Stimulated activated CD8-positive, alpha-beta memory T cell treated with anti-CD3 and anti-CD28 coated beads, Interleukin-7, amount 100 ng/mL, for 48 hours (primary cell): ENCODE results near the gene TRABD2B.

ENCODE experiments used
- DNase-seq, 2 donors: peaks; one replicate each; pipeline ENCODE4 v3.0.0-alpha.2; 2020; ENCODE audit warnings: low read depth in 1 of 2; ENCODE audit errors: extremely low read depth in 1 of 2

The TRABD2B gene

GRCh38 chr1:47837866-47838561 is 159.2 kb downstream of the TRABD2B start:
- no peak for DNase-seq

GRCh38 chr1:47837056-47837830 is 159.9 kb downstream of the TRABD2B start:
- no peak for DNase-seq

DNA sequence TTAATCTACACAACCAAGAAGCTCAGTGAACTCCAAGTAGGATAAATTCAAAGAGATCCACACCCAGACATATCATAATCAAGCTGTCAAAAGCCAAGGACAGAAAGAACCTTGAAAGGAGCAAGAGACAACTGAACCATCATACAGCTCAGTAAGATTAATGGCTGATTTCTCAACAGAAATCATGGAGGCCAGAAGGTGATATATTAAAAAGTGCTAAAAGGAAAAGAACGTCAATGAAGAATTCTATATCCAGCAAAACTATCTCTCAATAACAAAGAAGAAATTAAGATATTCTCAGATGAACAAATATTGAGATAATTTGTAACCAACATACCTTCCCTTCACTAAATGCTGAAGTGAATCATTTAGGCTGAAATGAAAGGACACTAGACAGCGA is 161.8 kb downstream of the TRABD2B start:
- DNase-seq = no peak

DNA sequence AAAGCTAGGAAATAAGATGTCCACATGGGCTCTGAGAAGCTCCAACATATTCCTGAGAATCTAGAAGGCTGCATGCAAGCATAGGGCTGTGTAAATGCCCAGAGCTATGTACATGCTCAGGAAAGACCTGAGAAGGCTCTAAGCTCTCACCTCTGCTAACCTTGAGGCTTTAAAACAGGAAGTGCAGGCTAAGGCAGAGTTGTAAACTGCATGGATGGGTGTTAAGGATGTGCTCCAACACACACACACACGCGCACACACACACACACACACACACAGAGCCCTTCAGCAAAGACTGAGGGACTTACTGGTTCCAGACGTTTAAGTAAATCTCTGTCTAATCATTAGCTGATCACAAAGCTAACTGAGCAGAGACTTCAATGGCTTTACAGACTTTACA is 162.9 kb downstream of the TRABD2B start:
- DNase-seq = no peak

DNA sequence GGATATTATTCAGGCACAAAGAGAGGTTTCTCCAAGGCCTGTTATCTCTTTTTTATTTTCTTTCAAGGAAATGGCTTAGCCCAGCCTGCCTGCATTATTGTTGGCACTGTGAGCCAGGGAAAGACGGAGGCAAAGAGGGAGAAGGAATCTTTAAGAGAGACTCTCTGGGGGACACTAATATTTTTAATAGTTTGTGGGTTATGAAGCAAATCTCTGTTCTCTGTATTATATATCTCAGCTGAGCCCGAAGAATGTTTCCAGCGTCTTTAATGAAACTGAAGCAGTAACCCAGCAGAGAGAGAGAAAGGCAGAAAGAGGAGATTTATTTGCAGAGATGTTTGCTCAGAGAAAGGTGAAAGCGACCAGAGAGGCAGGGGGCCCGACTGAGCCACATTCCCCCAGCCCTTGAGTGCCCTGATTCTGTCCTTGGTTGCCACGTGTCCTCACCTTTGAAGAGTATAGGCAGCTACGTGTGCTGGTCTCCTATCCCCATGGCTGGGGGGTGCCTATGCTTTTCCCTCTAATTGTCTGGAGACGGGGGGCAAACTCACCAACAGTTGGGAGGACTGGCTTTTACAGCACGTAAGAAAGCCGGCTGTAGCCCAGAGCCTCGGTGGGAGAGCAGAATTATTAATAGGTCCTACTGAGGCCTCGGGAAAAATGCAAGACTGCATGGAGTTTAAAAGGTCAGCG is 166.4 kb downstream of the TRABD2B start:
- no peak for DNase-seq

DNA sequence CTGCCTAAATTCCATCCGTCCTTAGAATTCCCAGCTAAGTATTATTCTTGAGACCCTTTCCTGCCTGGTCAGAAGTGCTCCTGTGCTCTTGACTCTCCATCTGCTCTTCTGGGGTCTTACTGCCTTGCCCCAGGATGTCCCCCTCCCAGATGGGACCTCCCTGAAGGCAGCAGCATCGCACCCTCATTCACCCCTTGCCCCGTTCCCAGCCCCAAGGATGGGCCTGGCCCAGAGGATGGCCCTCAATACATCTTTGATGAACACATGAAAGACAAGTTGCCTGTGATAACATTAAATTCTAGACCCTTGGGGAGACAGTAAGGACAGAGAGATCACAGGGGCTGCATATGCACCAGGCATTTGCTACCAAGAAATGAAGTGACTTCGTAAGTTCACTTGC is 167.2 kb downstream of the TRABD2B start:
- DNase-seq = no peak

DNA sequence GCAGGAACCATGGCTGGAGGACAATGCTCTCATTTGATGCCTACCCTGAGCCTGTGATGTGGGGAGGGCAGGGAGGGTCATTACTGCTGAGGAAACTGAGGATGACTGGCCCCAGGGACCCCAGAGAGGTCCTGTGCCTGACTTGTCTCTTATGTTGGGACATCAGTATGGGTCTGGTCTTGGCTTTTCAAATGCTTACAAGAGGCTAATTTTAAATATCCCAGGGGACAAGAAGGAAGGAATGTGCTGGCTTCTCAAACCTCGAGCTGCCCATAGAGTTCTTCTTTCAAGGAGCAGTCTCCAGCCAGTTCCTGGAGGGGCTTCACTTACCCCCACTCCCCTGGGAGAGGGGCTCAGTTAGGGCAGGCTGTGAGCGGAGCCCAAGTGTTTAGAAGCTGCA is 168.2 kb downstream of the TRABD2B start:
- DNase-seq = no peak

DNA sequence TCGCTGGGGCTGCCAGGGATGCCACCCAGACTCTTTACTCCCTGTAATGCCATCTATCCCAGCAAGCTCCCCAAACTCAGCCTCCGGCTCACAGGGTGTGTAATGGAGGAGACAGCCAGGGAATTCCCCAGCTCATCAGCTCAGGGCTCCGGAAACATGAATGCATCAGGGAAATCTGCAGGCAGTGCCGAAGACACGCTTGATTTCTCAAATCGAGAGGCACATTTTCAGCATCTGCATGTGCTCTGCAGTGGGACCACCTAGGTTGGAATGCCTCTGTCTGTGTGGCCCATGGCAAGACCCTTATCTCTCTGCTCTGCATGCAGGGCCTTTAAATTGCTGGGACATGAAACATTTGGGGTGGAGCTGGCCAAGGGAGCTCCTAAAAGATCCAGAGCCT is 170.1 kb downstream of the TRABD2B start:
- no peak for DNase-seq

DNA sequence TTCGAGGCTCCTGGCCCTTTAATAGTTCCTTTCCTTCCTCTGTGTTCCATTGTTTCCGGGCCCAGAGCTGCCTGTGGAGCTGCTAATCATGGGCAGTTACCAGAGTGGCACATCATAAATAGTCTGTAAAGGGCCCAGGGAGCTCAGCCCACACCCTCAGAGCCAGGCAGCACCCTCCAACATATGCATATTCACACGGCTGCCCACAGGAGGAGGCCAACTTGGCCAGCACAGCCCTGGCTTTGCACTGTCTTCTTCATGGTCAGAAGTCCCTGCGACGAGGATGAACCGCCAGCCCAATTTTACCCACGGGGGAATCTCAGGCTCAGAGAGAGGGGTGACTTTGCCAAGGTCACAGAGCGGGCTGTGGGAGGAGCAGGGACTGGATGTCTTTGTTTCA is 172.5 kb downstream of the TRABD2B start:
- DNase-seq = no peak

DNA sequence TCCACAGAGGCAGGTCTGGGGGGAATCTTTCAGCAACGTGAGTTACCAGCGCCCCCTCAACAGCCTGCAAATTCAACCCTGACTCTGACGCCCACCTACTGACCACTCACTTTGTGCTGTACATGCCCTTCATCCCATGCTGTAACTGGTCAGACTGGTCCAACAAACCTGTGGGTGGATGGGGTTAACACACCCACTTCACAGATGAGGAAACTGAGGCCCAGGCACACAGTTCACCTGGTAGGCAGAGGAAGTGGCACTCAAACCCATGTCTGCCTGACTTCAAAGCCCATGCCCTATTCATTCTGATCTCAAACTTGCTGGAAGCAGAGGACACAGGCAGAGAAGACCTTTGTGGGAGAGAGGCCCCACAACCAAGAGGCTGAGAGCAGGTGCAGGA is 172.9 kb downstream of the TRABD2B start:
- DNase-seq = no peak

GRCh38 chr1:47823040-47823808 is 174.0 kb downstream of the TRABD2B start:
- no peak for DNase-seq

DNA sequence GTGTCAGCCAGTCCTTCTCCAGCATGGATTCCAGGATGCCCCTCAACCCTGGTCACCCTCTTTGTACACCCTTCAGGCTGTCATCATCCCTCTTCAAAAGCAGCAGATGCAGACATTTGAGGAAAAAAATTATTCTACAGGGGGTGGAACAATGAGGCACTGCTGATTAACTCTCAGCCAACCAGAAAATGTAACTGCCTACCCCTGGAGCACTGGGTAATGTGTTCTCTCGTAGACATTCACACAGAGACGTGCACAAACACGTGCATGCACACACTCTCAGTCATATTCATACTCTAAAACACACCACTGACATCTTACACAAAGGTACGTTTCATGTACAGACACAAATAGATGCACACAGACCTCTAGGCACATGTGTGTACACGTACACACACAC is 175.4 kb downstream of the TRABD2B start:
- no peak for DNase-seq

DNA sequence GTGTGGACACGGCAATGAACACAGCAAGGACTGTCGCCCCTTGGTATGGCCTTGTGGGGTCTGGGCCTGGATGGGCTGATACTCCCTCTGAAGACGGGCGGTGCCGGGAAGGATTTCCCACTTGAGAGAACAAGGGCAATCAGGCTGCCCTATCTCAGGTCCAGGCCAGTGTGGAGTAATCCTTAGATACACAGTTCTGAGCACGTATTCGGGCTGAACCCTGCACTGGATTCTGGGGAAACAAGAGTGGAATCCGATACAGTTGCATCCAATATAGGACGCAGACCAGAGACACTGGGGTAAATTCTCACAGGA is 177.7 kb downstream of the TRABD2B start:
- no peak for DNase-seq

DNA sequence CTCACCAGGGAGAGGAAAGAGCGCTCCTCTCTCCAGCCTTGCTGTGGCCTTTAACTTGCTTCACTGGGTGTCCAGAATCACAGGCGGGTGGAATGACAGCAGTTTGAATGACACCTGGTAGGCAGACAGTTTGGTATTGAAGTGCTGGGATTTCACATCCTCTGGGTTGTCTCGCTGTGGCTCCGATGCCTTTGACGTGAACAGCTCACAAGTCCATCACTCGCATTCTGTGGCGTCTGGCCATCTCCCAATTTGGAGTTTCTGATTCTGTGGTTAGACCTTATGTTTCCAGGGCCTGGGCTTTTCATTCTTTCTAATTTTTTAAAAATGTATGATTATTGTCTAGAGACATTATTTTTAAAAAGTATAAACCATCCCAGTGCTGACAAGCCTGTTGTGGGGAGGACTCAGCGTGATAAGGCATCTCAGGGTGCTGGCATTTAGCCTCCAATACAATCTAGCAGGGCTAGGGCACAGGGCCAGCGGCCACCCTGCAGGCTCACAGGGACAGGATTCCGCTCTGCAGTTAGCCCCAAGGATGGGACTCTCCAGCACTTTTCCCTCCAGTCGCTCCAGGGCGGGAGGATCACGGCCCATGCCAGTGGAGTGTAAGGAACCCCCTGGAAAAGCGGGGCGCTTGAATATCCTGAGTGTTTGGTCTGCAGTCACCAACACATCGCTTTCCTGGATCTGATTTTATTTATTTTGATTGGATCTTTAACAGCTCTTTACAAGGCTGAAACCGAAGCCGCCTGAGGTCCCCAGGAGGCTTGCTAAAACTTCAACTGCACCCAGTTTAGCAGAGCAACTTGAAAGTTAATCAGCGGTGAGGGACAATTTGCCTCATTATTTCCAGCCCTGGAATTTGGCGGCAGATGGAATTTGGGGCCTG is 178.3 kb downstream of the TRABD2B start:
- DNase-seq = no peak

DNA sequence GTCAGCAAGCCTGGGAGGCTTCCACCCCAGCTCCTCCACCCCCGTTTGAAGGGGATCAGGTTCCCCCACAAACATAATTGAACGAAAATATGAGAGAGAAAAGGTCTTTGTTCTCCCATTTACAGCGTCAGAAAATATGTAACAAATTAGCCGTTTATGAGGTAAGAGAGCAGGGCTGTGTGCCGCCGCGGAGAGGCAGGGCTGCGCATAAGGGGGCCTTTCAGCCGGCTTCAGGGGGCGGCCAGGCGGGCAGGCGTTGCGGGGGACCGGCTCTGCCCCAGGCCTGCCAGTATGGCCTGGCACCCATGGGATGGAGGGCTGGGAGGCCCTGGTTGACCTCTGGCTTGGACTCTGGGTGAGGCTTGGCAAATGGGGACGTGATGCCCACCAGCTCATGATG is 179.3 kb downstream of the TRABD2B start:
- DNase-seq = no peak

- DNase-seq = no peak
Observed at GRCh38 chr1:47816325-47817071, 180.7 kb downstream of the TRABD2B start.

DNA sequence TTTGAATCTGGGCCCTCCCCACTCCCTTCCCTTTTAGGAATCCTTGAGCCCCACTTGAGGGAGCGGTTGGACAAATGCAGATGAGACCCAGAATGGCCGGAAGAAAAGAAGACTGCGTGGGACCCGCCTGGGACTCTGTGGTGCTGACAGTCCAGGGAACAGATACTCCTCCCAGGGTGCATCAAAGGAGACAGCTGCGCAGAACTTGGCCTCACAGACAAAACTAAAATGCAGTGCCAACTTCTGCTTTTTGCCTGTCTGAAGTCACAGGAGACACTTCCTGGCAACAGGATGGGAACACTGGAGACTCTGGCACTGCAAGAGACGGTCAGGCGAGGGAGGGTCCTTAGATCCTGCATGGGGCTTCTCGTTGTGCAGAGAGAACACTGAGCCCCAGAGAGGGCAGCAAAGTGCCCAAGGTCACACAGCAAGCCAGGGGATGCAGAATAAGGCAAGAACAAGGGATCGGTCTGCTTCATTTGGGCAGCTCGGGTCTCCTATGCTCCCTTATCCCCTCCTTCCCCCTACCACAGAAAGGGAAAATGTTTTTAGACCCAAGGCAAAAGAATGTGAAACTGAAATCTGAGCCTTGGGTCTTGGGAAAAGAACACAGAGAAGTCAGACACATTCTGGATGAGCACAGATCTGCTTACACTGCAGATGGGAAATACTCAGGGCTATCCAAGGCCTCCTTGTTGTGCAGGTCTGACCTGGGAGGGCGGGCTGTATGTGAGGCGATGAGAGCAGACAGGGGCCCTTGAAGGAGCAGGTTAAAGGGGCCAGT is 182.4 kb downstream of the TRABD2B start:
- no peak for DNase-seq

DNA sequence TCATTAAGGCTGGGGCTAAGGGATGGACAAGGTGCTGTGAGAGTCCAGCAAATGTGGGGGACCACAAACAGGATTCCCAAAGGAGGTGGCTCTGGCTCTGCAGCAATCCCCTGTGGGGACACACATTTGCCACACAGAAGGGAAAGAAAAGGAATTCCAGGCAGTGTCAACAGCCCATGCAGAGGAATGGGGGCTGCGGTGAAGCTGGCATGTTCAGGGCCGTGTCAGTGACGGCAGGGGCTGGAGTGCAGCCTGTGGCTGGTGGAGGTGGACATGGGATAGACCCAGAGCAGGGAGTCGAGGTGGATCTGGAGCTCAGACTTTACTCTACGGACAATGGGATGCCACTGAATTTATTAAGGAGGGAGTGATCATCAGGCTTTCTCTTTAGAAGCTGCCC is 183.2 kb downstream of the TRABD2B start:
- DNase-seq = no peak
